A549 treated with dexamethasone at 1 μM for 4 hours (cell line): ENCODE results near the gene BARHL1. TPM values are rescaled to one million over a fixed set of nuclear protein-coding genes. Genes with fewer than 3 reads are reported as not detected.

Experiments
- total RNA-seq: library from RNA; stranded (reverse); fragments of 200-300 nt; extraction: Qiagen RNA extraction; gene quantifications from 5 replicates; pipeline ENCODE4 v1.2.3, GENCODE V29; 2022

BARHL1 gene
- total RNA-seq = not detected in 5 replicates

DNA sequence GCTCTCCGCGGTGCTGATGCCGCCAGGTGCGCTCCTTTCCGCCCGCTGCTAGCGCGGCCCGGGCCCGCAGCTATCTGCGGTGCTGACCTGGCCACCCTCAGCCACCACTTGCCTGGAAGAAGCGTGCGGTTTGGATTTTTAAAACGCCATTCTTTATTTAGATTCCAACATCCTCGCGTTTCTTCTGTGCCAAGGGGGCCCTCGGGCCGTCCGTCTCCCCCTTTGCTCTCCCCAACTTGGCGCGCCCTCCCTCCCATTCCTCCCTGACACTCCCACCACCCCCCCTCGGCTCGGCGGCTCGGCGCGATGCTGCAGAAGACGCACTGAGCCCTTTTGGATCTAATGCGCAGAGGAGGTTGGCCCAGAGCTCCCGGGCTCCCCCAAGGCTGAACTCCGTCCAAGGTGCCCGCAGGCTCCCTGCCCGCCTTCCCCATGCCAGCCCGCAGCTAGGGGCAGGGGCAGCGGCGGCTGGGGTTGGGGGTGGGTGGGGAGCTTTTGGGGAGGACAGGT, at the start of gene BARHL1:
Gene BARHL1 (plus strand): TSS at position 331 of the 510 bp plus-strand sequence. CDS start 192 bp downstream, outside the sequence.

Other genes with a start within 250 kb of the BARHL1 start
- gene SETX, start 227.6 kb upstream of the BARHL1 start, total RNA-seq = 18.5 to 23.5 TPM (median 21.1 TPM) in 5 replicates
- gene TTF1, start 175.8 kb upstream of the BARHL1 start, total RNA-seq = 13.8 to 16.3 TPM (median 14.1 TPM) in 5 replicates
- gene CFAP77, start 172.4 kb upstream of the BARHL1 start, total RNA-seq = 0.05 to 0.22 TPM (median 0.07 TPM) in 3 of 5 replicates, not detected in the others
- gene DDX31, start 87.4 kb downstream of the BARHL1 start, total RNA-seq = 22.7 to 27.3 TPM (median 25.5 TPM) in 5 replicates
- 15.6 to 21.3 TPM (median 19.4 TPM) in 5 replicates for gene GTF3C4, start 87.9 kb downstream of the BARHL1 start, total RNA-seq